HG02973 (cell line): ENCODE measurements around the gene SUPT6H.
A peak's percentile ranks its signal among the peaks of the same experiment; 100 is the strongest.

Experiments
- ATAC-seq: cut with Tn5 transposase; IDR thresholded peaks from one replicate; pipeline ENCODE4 v1.9.1; 2021; ENCODE audit warnings: moderate library complexity; ENCODE audit not compliant: unreplicated experiment

SUPT6H gene

DNA sequence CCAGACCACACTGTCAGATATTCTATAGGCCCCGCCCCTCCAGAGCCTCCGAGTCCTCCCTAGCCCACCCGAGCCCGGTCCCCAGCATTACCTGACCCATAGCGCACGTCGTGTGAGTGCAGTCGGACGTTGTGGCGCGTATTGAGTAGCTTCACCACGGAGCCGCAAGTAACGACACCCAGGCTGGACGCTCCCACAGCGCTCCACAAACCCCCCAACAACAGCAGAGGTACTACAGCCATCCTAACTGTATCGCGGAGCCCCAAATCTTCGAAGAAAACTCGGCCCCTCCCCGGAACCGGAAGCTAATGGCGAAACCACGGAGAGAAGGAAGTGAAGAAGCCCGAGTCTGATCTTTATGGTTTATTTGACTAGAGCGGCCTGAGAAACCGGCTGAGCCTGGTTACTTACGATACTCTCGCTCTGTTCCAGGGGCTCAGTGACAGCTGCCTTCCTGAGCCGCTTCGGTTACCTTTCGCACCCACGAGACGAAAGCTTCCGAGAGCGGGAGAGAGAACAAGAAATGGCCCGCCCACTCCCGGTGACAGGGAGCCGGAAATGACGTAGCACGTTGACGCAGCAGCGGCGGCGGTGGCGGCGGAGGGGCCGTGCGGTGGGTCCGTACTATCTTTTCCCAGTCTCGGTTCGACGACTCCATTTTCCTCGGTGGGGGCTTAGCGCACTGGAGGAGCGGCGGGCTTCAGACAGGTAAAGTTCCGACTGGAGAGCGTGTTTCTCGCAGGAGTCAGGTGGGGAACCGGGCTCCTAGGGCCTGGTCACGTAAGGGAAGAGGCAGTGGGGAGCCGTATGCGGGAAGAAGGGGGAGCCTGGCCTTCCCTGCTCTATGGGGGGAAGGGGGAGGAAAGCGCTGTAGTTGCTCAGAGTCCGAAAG, at the start of gene SUPT6H, which contains the start of gene SDF2:
SUPT6H (plus strand) TSS at position 571 of the 892 bp plus-strand sequence. CDS start 11,197 bp downstream, outside the sequence.
SDF2 (minus strand) TSS at position 272 of the 892 bp plus-strand sequence; CDS start at position 242, 30 bp downstream.
- peak; percentile 78 for ATAC-seq

DNA sequence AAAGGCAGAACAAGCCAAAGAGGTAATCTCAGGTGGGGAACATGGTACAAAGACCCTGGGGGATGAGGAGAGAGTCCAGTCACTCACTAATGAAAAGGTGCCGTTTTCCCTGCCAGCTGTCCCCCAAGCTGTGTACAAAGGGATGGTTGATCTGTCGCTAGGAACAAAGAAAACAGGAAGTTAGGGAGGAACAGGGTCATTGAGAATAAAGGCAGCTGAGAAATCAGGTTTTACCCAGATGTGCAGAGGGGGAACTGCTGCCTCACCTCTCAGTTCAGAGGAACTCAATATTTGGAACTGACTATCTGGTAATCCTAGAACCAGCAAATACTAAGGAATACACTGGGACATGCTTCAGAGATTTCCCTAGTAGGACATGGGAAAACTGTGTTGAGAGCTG, 49.5 kb upstream of the SUPT6H start:
- no peak for ATAC-seq

DNA sequence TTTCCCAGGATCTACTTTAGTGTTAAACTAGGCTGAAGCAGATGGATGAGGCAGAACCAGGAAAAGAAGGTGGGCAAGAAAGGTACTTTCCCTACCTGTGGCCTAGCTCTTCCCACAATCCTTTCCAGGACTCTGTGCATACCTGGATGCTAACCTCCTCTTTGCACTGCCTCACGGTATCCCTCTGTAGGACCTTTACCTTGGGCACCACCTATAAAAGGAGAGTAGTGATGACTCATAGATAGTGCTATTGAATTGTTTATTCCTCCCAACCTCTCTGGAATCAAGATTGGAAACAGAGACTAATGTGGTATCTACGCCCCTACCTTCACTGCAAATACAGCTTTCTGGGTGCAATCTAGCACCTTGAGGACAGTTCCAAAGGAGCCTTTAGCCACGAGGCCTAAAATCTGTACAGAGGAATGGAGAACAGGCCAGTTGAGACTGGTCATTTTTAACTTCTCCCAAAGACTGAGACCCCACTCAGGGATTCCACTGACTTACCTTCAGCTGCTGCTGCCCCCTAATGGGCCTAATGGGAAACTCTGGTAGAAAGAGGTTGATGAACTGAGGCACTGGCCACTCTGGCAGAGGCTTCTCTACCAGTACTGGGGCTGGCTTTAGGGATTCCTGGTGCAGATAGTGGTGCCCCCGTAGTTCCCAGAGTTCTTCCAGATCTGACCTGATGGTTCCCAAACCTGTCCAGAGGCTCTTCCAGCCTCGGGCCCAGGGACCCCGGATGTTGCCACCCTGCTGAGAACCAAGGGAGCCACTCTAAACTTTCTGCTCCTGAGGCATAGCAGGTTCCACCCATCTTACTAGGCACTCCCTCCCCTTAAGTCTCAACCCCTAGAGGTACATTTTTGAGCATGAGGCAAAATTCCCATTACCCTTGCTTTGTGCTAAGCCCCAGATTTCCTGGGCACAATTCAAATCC, 48.8 kb upstream of the SUPT6H start:
- no peak for ATAC-seq

DNA sequence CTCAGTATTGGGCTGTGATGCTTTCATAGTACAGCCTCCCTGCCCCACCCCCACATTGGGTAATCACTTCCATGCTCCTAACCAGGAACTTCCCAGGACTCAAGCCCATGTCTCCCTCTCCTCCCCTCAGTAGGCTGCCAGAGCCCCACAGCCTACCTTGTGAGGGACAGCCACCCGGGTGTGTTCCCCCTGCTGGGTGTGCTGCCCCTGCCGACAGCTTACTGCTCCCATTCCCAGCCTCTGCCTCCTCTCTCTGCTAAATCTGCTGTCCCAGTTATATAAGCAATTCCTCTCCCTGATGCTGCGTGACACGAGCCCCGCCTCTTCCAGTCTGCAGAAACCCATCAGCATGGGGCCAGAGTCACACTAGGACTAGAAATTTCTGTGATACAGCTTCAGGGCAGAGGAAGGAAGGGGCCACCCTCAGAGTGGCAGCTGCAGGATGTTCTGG, 48.0 kb upstream of the SUPT6H start, which contains the start of gene RSKR:
RSKR (minus strand) TSS at position 255 of the 451 bp plus-strand sequence; CDS start at position 231, 24 bp downstream.
- ATAC-seq = no peak

DNA sequence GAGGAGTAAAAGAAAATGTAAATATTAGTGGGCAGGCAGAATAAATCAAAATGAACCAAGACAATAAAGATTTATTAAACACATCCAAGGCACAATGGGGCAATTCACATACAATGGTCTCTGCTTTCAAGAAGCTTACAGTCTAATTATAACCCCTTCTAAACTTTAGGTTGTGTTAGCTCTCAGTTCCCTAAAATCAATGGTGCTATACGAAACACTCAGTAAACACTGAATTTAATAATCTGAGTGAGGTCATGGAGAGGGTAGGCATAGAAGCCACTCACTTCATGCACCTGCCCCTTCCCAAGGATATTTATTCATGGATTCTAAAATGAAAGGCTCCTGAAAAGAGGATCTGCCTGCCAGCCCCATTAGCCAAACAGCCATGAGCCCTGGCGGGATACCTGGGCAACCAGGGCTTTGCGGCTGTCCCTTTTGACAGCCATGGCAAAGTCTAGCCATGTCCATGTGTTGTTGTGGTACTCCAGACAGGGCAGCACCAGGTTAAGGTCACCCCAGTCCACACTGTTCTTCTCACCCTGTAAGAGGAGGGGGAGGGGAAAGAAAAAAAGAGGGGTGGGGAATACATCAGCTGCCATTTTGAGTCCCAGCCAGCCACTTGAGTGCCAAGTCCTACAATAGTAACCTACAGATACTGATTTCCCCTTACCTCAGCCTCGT, 46.6 kb upstream of the SUPT6H start:
- no peak for ATAC-seq

DNA sequence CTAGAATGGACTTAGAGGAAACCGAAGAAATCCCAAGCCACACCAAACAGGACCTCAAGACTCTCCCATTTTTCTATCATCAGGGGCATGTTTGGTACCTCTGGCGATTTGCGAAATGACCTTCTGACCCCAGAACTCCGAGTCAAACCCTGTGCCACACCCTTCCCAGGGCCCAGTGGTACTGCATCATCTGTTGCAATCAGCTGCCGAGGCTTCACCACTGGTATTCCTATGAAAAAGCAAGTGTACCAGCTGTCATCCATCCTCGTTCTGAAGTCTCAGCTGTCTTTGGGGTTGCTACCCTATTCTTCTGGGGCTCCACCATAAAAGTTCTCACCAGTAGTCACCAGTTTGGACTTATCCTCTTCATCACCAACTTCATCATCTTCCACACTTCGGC, 45.7 kb upstream of the SUPT6H start:
- ATAC-seq = no peak

DNA sequence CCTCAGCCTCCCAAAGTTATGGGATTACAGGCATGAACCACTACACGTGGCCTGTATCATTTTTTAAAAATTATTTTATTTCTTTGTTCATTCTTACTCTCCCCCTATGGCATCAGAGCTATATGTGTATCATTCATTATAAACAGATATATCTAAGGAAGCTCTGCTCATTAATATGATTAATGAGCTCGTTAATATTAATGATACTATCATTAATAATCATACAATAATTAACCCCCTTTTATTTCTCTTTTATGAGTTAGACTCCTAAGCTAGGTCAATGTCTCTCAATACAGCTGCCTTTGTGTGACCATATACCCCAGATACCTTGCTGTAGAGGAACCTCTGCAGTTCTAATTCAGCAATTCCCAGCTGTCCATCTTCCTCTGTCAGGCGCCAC, 43.5 kb upstream of the SUPT6H start:
- ATAC-seq = no peak

DNA sequence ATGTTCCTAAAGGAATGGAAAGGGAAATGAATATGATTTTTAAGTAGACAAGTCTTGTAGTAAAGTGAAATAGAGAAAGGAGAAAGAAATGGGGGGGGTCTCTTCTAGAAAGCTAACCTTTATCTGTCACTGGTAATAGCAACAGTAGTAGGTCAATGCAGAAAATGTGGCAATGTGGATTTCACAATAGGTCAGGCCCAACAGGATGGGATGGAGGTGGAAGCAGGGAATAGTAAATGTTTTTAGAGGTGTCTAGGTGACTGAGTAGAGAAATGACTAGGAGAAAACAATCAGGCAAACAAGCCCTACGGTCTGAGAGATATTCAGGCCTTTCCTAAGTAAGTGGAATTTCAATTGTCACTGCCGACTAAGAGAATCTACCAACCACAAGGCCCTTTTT, 42.0 kb upstream of the SUPT6H start:
- no peak for ATAC-seq

DNA sequence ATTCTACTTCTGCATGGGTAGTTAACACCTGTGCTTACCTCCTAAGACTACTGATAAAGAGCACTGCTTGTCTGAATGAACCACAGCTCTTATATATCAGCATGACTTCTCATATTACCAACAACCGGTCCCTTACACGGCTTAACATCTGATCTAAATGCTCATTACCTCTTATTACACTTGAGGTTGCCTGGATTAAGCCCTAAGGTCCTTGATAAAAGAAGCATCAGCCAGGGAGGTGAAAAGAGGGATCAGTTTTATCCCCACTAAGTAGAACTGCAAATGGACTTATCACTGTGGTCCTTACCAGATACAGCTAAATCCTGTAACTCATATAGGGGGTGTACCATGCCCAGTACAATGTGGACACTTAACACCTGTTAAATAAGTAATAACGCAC, 39.8 kb upstream of the SUPT6H start:
- ATAC-seq = no peak

DNA sequence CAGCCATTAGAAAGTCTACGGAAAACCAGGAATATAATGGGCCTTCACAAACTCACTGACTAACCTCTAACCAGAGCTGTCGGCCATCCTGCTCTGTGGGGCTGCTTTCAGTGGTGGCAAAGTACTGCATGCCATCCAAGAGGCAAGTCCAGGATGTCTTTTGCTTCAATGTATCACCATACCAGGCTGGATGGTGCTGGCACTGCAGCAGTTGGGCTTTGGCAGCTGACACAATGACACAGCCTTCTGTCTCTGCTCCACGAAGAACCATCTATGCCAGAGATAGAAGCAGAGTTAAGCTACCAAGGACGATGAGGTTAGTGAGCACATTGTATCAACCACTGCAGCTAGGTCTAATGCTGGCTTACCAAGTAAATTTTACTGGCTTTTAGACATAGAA, 38.3 kb upstream of the SUPT6H start:
- ATAC-seq = no peak

DNA sequence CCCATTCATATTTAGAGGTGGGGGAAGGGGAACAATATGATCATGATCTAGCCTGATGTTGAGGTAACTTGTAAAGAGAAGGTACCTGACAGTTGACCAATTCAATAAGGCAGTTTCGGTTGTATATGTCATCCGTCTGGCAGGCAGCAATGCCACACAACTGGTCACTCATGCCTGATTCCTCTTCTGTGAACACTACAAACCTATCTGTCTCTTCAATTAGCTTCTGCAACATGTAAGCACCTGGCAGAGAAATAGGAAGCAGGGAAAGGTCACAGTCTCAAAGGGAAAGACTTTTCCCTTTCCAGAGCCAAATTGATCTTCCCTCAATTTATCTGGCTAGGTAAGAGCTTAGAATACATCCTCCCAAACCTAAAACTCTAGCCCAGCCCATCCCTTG, 37.9 kb upstream of the SUPT6H start:
- no peak for ATAC-seq

DNA sequence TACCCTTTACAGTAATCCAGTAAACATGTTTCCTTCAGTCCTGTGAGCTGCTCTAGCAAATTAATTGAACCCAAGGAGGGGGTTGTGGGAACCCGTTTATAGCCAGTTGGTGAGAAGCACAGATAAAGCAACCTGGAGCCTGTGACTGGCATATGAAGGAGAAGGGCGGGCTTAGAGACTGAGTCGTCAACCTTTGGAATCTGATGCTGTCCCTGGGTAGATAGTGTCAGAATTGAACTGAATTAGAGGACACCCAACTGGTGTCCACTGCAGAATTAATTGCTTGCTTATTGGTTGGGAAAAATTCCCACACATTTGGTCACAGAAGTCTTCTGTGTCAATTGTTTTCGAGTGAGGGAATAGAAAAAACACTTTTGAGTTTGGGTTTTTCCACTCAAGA, 35.2 kb upstream of the SUPT6H start:
- no peak for ATAC-seq

DNA sequence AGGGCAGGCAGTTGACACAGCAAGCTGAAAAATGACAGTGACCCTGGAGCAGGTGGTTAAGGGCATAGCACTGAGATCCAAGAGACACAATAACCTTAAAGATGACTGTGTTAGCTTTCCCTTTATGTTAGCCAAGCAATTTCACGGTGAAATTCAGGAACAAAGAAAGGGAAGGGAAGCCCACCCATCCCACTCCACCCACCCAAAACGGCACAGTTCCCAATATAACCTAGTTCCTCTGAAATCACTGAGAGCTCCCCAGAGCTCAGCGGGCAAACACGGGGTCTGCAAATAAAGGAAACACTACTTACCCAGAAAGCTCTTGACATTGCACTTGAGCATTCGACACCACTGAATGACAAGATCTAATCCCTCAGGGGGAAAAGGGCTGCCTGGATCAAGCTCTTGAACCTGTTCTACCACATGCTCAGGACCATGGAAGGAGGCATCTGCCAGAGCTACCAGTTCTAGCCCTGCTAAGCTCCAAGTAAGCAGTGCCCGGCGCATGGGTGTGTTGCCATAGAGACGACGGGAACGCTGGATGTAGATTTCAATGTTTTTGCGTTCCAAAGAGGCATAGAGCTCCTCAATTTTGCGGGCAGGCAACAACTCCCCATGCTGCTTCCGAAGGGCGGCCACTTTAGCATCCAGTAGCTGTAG, 27.7 kb upstream of the SUPT6H start:
- no peak for ATAC-seq

DNA sequence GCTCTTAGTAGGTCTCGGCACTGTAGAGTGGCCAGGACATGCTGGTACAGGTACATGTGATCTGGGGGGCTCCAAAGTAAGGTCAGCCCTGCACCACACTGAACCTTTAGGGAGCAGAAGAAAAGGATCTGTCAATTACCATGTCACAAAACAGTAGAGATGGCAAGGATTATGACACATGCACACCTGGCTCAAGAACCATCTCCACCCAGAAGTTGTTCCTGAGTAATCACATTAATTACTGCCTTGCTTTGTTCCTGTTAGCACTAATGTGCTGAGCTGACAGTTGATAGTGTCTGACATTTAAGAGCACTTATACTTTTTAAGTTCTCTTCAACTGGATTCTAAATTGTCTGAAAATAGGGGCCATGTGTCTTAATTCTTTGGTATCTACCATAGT, 26.5 kb upstream of the SUPT6H start:
- no peak for ATAC-seq

DNA sequence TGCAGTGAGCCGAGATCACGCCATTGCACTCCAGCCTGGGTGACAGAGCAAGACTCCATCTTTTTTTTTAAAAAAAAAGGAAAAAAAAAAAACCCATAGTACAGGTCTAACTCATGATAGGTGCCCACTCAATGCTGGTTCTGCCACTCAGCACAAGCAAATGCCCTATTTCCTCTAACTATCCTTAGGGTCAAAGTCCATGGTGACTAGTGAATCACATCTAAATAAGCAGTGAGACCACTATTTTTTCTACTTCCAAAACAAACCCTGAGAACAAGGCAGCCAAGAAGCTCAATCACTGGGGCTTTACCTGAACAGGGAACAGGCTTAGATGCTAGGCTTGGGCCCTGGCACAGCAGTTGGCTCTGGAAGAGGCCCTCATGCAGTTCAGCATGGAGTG, 20.4 kb upstream of the SUPT6H start:
- ATAC-seq = no peak

DNA sequence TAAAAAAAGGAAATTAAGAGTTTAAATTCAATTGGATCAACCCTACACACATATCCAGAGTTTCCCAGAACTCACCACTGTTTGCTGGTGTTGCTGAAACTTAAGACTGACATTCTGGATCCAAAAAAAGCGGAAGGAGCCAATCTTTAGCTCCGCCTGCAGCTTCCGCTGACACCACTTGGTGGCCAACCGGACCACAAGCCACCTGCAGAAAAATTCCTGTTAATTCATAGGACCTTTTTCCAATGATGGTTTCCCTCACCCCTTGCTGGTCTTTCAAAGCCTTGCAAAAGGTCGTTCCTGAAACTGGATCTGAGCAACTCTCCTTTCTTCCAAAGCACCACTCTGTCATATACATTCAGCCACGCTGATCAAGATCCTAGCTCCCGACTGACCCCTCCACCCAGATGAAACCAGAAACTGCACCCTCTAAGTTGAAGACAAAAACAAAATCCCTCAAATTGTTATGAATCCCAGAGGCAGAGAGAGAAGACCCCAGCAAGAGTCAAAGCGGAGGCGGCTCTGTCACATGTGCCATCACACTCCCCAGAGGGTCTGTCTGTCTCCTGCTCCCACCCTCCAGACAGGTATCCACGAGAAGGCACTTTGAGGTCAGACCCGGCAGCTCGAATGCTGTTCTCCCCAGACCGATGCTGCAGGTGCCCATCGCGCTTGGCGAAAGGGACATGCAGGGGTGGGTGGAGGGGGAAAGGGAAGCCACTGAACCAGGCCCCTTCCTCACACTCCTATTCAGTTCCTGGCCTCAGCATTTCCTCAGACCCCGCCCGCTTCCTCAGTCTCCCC, 17.8 kb upstream of the SUPT6H start:
- peak; percentile 9 for ATAC-seq

DNA sequence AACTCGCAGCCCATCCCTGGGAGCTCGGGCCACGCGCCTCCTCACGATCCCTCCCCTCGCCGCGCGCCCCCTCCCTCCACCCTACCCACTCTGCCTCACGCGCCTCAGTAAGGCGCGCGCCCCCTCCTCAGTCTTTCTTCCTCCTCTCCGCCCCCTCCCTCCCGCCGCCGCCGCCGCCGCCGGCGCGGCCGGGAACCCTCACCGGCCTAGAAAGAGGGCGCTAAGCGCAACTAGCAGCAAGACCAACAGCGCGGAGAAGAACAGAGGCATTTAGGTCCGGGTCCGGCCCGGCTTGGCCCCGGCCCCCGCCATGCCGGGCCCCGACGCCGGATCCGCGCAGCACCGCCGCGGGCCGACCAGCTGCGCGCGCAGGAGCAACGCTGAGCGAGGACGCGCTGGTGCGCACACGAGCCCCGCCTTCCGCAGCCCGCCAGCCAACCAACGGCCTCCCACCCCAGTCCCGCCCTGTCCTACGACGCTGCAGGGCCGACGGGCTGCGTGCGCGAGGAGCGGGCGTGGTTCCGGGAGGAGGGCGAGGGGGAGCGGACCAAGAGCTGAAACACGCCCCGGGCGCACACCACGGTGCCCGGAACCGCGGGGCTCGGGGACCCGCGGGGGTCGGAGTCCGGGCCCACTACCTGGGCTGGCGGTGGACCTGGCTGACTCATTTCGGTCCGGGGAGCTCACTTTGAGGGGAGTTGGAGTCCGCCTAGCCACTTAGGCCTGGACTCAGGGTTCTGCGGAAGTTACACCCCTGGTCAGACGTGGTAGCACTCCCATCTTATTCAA, 17.0 kb upstream of the SUPT6H start, which contains the start of gene BLTP2:
BLTP2 (minus strand) TSS at position 372 of the 789 bp plus-strand sequence; CDS start at position 270, 102 bp downstream.
- ATAC-seq = peak; percentile 88

DNA sequence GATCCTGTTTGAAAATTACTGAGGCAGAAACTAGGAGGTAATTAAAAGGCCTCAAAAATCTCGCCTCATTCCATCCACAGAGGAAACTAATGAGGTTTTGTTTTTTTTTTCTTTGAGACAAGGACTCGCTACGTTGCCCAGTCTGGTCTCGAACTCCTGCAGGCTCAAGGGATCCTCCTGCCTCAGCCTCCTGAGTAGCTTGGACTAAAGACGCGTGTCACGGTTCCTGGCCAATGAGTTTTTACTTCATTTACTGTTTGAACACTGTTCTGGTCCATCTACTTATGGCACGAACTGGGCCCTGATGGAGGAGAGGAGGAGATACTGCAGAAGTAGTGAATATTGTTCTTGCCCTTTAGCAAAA, 16.4 kb upstream of the SUPT6H start:
- no peak for ATAC-seq
